Hepatocyte (in vitro differentiated cells): ENCODE measurements around the gene GSG1.

ENCODE experiments used
- EZH2 ChIP-seq: fragments of 200-600 bp; sonication (generic); IDR thresholded peaks from 2 replicates; pipeline ENCODE4 v1.6.1; 2016; ENCODE audit warnings: antibody characterized with exemption, mild to moderate bottlenecking, borderline replicate concordance
- EZH2phosphoT487 ChIP-seq: fragments of 200-600 bp; sonication (generic); IDR thresholded peaks from one replicate; pipeline ENCODE4 v1.6.1; 2018; ENCODE audit warnings: antibody characterized with exemption, mild to moderate bottlenecking, low read depth, moderate library complexity; ENCODE audit not compliant: unreplicated experiment, severe bottlenecking
- TF ChIP-seq, protein P1 (sequence below): fragments of 200-600 bp; sonication (generic); IDR thresholded peaks from 2 replicates; pipeline ENCODE4 v1.5.1; 2016; ENCODE audit warnings: antibody characterized with exemption, mild to moderate bottlenecking; ENCODE audit not compliant: poor library complexity

DNA sequence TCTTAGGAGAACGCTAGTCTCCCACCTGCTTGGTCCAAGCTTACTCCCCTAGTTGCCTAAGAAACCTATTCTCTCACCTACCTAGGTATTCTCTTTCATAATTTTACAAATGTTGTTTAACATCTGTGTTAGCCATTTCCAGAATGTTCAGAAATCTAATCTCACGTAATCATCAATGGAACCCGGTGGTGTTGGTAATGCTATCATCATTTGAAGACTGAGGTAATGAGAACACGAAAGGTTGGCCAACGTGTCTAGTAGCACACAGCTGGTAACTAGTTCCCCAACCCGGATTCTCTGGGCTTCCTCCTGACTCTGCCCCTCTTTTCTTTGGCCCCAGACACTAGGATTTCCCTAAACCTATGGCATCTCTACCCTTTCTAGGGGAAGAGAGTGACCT, 49.3 kb upstream of the GSG1 start:
- TF ChIP-seq, protein P1, sequence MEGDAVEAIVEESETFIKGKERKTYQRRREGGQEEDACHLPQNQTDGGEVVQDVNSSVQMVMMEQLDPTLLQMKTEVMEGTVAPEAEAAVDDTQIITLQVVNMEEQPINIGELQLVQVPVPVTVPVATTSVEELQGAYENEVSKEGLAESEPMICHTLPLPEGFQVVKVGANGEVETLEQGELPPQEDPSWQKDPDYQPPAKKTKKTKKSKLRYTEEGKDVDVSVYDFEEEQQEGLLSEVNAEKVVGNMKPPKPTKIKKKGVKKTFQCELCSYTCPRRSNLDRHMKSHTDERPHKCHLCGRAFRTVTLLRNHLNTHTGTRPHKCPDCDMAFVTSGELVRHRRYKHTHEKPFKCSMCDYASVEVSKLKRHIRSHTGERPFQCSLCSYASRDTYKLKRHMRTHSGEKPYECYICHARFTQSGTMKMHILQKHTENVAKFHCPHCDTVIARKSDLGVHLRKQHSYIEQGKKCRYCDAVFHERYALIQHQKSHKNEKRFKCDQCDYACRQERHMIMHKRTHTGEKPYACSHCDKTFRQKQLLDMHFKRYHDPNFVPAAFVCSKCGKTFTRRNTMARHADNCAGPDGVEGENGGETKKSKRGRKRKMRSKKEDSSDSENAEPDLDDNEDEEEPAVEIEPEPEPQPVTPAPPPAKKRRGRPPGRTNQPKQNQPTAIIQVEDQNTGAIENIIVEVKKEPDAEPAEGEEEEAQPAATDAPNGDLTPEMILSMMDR: no peak
- TF ChIP-seq EZH2: no peak
- no peak for TF ChIP-seq EZH2phosphoT487
